Spleen (tissue), 7 donors: ENCODE results near the gene NFATC1.

Source experiments
- POLR2A ChIP-seq, 3 donors: fragments of 450-650 bp; IDR thresholded peaks; one replicate each; pipeline ENCODE4 v1.5.1; 2017; ENCODE audit warnings: antibody characterized with exemption in 3 of 3, mild to moderate bottlenecking in 1 of 3
- TF ChIP-seq, protein P1 (sequence below), 11 experiments: fragments of 200-600 bp in 7 of 11; fragments of 450-650 bp in 4 of 11; sonication (generic) in 4 of 11; IDR thresholded peaks in 8 of 11; conservative IDR thresholded peaks in 3 of 11; 1 replicate in 7 of 11; 2 replicates in 4 of 11; pipeline versions ENCODE4 v1.4.0 to v1.8.0; 2016 to 2021; ENCODE audit warnings: antibody characterized with exemption in 11 of 11, inconsistent platforms in 4 of 11, mild to moderate bottlenecking in 1 of 11
- donor health status: DM: no; HTN: no; CAD: no; lungs with moderate emphysema.
- donor health status: DM: no; HTN: no; CAD: no.
- donor health status: DM: no; HTN: no; CAD: no.

DNA sequence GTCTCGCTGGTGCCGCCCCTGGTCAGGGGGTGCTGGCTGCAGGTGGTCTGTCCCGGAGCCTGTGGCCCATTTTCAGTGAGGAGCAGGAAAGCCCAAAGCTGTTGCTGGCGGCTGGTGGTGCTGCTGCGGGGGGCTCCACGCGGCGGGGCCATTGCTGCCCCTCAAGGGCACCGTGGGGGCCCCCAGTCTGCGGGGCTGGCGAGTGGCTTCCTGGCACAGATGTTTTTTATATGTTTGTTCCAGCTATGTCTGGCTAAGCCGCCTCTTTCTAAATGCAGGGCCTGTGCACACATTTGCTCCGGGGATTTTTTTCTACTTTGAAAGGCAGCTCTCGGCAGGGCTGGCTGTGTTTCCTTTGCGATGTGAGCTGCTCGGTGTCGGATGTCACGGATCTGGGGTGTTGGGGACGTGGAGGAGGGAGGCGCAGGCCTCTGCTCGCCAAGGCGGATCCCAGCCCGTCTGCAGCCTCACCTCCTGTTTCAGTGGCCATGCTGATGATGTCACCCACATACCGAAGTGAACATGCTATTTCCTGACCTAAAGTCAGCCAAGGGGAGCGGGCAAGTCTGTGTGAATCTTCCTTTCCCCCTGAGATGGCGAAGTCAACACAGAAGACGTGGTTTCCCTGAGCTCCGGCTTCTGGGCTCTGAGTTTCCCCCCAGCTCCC lies 171.9 kb downstream of the NFATC1 start:
- TF ChIP-seq, protein P1, sequence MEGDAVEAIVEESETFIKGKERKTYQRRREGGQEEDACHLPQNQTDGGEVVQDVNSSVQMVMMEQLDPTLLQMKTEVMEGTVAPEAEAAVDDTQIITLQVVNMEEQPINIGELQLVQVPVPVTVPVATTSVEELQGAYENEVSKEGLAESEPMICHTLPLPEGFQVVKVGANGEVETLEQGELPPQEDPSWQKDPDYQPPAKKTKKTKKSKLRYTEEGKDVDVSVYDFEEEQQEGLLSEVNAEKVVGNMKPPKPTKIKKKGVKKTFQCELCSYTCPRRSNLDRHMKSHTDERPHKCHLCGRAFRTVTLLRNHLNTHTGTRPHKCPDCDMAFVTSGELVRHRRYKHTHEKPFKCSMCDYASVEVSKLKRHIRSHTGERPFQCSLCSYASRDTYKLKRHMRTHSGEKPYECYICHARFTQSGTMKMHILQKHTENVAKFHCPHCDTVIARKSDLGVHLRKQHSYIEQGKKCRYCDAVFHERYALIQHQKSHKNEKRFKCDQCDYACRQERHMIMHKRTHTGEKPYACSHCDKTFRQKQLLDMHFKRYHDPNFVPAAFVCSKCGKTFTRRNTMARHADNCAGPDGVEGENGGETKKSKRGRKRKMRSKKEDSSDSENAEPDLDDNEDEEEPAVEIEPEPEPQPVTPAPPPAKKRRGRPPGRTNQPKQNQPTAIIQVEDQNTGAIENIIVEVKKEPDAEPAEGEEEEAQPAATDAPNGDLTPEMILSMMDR (IDR thresholded peaks at IDR 0.05 in 8 of 11, conservative IDR thresholded peaks at IDR 0.05 in 3 of 11): no peak
- no peak for TF ChIP-seq POLR2A (IDR thresholded peaks at IDR 0.05)
